ENCODE measurements around the gene KCNMA1.
"Not testable (repeated sequence)": the region's sequence is repeated elsewhere in the genome, so short reads cannot be mapped to it uniquely, and the experiment has no call there.

KCNMA1 gene

DNA sequence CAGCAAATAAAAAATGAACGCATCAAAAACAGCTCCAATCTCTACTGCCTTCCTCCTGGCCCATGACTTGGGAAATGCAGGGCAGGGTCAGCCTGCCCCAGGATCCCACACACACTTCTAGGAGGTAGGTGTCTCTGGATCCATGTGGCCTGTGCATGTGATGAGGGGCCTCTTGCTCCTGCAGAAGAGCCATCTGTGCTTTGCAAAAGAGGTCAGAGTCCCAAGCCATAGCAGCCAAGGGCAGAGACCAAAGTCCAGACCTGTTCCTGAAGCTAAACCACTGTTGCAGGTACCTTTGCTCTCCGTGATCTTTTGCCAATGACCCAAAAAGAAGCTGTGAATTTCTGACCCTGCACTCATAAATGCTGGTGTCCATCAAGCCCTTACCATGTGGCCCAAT is 57.1 kb downstream of the KCNMA1 start:
- no peak for DNase-seq

DNA sequence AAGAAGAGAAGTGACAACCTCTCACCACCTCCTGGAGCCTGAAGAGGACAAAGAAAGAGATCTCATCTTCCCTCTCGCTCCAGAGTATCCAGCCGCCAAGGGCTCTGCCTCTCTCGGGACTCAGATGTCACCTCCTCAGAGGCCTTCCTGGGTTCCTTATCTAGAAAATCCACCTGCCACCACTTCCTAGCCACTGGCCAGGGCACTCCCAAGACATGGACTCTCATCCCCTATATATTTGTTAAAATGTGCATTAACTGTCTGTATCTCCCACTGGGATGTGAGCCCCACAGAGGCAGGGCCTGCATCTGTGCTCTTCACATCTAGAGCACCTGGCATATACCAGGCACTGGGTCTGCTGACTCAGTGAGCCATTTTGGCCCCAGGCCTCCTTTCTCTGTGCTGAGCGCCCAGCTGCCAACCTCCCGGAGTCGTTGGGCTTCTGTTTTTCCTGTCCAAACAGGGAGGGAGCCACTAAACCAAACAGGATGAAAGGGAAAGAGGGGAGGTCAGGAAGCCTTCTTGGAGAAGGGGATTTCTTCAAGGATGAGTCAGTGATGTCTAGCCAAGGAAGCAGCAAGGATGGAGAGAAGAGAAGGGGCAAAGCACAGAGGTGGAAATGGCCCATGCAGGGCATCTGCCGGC is 58.9 kb downstream of the KCNMA1 start:
- no peak for DNase-seq

DNA sequence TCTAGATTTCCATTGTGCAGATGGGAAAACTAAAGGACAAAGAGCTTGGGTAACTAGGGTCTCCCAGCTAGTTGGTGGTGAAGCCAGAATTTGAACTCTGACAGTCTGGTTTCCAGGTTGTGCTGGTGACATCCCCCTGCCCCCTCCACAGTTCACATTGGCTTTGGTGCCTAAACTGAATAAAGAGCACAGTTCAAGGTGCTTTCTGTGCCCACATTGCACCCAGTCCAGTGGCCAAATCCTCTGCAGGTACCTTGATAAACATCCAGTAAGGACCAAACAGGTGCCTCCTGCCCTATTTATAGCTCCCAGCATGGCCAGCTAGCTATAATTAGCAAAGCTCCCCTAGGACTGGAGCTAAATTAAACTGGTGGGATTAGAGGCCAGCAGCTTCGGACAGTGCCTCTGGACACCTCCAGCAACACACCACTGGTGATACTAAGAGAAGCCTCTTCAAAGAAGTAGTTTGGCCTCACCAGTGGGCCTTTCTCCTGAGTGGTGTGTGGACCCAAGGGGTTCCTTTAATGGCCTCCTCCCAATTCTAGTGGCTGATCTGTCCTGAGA is 59.9 kb downstream of the KCNMA1 start:
- DNase-seq = no peak

DNA sequence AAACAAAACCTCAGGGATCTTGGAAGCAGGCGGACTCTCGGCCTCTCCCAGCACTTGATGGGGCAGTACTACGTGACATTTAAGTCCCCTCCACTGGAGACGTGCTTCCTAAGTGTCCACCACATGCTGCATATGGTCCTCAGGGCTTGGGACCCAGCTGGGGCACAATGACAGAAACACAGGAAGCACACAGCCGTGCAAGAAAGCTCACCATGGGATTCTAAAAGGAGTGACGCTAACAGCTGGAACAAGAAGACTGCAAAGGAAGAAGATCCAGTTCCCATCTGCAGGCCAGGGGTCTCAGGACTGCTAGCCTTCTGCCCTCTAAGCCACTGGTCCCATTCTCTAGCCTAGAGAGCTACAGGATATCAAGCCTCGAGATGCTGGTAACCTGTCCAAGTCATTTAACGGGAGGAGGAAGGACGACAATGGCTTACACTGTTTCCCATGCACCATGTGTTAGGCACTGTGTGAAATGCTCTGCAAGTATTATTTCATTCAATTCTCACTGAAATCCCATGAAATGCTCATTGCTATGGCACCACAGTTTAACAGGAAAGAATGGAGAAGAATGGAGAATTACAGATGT is 61.1 kb downstream of the KCNMA1 start:
- no peak for DNase-seq

DNA sequence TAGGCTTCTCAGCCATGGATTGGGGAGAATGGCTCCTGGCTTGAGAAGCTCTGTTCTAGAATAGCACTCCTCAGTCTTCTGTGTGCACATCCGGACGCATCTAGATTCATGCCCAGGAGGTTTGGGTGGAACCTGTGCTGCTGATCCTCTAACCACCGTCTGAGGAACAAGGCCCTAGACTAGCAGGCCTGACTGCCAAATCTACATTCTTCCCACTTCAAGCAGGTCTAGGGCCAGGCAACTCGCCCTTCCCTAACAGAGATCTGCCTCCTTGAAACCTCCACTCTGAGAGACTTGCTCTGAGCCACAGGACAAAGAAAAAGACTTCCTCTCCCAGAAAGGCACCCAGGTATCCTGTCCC is 61.6 kb downstream of the KCNMA1 start:
- no peak for DNase-seq

DNA sequence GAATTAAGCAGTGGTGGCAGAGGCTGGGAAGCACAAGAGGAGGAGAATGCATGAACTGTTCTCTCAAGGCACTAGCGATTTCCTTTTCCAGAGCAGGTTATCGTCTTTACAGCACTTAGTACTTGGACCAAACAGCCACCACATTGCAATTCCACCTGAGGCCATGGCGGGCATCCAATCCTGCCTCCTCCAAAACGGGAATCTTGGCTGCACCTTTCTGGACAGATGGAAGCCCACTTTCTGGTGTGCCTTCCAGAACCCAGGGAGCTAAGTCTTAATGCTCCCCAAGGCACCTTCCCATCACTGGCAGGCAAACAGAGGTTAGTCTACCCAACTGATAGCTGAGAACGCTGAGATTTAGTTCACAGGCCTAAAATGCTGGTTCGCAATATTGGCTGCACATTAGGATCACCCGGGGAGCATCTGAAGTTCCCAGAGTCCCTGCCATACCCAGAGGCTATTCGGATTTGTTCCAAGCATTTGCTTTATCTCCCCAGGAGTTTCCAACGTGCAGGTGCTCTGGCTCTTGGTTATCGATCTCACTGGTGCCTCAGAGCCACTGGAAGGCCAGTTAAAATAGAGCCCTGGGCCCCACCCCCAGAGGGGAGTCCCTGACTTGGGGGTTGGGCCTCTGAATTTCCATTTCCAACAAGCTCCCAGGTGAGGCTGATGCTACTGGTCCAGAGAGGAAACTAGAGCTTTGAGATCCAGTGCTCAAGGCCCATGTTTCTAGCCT is 62.2 kb downstream of the KCNMA1 start:
- DNase-seq = no peak

DNA sequence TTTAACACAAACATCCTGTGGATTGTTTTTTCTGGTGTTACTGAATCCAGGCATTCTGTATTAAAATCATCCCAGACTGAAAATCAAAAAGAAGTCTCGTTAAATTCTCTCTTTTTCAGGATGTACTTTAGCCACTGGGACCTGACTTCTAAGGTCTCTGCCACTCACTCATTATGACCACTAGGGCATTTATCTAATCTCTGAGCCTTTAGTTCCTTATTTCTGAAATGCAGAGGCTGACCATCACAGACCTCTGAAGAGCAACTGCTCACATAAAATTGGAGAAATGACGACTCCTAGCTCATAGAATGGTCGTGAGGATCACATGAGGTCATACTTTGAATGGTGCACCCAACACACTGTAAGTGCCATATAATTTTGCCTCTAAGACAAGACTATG is 63.2 kb downstream of the KCNMA1 start:
- DNase-seq = no peak

DNA sequence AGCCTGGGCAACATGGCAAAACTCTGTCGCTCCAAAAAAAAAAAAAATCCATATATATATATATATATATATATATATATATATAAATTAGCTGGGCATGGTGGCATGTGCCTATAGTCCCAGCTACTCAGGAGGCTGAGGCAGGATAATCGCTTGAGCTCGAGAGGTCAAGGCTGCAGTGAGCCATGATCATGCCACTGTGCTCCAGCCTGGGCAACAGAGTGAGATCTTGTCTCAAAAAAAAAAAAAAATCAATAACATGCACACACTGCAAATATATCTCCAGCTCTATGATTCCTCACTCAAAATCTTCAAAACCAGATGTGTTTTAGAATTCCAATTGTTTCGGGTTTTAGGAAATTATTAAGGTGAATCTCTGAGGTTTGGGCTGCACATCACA is 65.1 kb downstream of the KCNMA1 start:
- DNase-seq = not testable (repeated sequence)

DNA sequence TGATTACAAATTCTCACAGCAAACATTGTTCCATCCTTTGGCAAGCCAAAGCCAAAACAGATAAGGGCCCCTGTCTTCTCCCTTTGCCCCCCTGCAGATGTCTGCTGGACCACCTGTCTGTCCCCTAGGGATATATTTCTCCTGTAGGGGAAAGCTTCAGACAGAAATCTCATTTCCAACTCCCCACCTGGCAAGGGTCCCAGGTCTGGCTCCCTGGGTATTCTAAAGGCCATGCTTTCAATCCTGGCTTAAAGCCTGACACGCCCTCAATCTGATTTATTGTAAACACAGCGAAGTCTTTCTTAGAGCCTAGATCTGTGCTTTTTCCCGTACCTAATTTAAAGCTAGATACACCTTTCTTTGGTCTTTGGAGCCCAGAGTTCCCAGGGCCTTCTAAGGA is 66.1 kb downstream of the KCNMA1 start:
- DNase-seq = no peak

DNA sequence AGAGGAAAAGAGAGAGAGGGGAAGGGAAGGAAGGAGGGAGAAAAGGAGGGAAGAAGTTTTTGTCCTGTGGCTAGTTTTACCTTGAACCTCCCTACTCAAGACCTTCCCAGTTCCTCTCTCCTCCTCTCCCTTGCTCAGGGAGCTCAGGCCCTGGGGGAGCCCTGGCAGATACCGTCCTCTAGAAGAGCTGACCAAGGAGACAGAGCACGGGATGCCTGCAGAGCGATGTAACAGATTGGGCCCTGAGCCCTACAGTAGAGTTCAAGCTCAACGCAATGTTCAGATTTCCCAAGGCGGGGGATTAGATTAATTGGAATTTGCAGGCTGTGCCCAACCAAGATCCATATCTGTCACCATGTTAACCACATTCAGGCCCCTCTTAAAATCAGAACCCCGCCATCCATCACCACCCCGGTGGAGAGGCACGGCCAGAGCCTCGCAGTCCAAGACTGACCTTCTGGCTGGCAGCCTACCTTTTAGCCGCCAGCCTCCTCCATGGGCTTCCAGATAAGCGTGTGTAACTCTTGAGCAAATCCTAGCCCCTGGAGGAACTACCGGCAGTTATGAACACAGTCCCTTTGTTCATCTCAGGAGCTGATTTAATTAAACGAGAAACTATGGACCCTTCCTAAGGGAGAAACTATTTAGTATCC is 70.6 kb downstream of the KCNMA1 start:
- DNase-seq = no peak

DNA sequence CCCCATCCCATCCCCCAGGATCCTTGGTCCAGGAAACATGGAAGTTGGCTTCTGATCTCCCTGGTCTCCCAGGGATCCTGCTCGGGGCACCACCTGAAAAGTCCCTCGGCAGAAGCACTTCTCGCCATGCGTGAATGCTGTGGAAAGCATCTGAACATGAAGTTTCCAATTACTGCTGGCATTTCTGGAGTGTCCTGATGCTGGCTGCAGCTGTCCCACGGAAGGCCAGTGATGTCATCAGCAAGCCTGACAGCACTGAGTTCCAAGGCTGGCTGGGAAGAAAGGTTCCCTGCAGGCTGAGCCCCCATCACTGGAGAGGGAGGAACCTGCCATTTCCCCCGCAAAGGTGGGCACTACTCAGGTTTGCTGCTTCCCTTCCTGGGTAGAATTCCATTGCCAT is 71.4 kb downstream of the KCNMA1 start:
- DNase-seq = no peak

DNA sequence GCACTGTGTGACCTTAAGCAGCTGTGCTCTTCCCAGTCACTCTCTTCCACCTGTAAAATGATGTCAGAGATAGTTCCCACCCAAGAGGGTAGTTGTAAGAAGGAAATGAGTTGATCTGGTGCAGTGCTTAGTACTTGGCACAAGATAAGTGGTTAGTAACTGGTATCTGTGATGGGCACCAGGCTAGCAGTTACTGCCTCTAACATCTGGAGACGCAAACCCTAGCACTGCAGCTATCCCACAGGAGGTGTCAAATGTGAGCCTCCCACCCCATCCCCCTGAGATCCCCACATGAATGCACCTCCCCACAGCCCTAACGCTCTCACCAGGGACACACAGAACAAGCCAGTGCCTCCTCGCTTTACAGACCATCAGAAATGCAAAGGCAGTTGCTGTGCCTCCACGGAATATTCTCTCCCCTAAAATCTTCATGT is 72.0 kb downstream of the KCNMA1 start:
- no peak for DNase-seq

DNA sequence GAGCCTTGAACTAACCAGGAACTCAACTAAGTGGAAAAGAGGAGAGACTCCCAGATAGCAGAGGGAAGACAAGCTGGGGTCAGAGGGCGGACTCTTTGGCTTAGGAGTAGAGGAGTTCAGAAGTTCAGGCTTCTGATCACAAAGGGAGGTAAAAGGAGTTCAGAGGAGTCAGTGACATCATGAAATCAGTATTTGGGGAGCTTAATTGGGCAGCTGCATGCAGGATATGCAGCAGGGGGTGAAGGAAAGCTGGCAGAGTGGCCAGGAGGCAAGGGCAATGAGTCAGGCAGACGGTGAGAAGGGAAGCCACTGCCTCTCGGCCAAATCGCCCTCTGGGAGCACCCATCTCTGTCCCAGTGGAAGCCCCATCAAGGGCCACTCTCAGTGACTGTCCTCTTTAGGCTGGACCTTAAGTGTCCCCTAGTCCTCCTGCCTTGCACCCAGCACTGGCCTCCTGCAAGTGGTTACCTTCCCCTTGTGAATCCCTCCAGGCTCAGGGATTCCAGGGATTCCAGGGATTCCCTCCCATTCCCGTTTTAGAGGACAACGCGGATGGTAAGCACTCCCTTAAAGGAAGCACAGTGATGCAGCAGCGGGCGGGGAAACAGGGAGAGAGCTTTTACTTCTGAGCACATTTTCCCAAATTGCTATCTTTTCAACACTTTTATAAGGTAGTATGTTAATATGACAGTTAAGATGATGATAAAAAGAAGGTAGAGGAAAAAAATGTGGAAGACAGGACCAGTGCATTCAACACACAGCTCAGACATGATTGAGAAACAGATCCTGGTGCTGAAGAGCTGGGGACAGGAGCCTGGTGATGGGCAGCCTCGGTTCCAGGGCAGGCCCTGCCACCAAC is 72.6 kb downstream of the KCNMA1 start:
- DNase-seq = no peak

DNA sequence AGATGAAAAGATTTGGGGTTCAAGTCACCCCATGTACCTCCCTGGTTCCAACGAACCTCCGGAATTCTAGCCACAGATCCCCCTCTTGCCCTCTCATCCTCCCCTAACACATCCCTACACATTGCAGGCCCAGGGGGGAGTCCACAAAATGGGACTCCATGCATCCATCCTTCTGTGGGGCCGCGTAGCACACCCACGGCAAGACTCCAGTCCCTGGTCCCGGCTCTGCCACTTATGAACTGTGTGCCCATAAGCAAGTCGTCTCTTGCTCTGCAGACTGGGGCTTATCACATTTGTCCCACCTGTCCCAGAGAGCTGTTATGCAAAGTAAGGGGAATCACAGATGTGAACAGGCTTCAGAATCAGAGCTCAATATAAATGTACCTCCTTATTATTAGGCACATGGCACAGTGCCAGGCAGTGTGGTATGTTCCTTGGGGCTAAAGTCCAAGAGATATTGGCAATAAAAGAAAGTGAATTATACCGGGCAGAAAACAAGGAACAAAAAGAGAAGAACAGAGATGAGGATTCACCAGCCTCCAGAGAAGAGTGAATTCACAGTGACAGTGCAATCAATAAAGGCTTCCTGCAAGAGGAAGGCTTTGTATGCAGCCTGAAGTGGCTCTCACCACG is 73.9 kb downstream of the KCNMA1 start:
- no peak for DNase-seq

DNA sequence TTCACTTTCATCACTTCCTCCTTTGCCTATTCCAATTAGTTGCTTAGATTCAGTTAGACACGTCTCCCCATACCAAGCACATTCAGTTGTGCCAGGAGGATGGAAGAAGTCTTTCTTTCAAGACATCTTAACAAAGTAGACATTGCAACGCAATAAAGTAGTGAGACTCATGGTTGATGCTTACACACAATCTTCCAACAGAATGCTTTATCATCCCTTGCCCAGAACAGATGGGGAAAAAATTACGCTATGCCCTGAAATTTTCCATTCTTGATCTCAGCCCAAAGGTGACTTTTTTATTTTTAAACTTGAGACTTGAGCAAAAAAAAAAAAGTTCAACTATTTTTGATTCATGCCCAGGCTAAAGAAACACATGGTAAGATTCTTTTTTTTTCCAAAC is 74.9 kb downstream of the KCNMA1 start:
- DNase-seq = no peak

DNA sequence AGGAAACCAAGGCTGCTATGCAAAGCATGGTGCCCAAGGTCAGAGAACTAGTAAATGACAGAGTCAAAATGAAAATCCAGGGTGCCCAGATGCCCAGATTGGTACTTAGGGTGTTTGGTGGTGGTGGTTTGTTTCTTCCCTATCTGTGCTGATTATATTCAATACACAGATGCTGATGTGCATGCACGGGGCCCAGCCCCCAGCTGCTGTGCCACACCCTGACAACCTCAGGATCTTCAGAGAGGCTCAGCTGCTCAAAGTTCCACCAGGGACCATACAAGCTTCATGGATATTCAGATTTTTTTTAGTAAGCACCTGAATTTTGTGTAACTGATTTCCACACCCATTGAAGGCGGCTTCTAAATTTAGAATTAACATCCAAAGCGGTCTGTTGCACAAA is 75.6 kb downstream of the KCNMA1 start:
- DNase-seq = no peak

DNA sequence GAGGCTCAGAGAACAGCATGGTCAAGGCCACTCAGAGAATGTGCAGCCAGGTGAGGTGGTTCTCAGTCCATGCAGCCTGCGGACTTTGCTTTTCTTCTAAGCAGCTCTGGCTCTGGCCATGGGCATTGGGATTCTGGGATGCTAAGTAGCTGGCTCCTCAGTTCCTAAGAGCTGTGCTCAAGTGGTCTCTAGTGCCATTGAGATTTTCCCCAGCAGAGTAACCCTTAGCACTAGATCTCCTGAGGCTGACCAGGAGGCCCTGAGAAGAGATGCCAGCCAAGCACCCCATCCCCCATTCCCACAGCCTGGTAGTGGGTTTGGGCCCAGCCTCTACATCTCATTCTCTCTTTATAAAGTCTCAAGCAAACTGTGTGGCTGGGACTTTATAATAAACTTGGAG is 77.1 kb downstream of the KCNMA1 start:
- no peak for DNase-seq

DNA sequence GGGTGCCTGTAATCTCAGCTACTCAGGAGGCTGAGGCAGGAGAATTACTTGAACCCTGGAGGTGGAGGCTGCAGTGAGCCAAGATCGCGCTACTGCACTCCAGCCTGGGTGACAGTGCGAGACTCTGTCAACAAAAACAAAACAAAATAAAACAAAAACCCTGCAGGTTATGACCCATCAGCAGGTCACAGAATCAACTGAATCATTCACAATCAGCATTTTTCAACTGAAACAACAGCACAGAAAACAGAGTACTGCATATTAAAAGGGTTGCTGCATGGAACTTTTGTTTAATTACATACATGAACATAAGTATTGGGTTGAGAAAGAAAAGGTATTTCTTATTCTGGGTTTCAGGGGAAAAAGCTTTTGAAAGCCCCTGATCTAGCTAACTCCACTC is 77.6 kb downstream of the KCNMA1 start:
- no peak for DNase-seq

DNA sequence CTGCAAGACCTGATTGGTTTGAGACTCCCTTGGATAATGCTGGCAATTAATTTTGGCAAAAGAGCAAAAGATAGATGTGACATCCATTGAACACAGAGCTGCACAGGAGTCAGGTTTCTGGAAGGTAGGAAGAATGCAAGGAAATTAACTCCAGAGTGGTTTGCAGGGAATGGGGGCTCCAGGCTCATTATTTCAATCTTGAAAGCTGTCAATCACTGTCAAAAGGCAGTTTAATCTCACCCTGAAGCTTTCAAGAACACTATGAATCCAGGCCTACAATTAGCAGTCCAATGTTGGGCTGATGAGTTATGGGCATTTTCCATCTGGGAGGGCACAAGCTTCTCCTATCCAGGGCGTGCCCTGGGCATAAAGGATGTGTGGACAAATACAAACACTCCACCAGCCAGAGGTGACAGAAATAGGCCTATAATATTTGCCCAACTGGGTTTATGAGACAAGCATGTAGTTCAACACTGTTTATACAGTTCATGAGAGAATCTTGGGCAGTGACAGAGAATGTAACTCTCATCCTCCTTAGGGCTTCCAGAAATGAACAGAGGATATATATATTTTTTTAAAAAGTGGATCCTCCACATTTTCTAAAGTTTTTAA is 80.5 kb downstream of the KCNMA1 start:
- DNase-seq = no peak

DNA sequence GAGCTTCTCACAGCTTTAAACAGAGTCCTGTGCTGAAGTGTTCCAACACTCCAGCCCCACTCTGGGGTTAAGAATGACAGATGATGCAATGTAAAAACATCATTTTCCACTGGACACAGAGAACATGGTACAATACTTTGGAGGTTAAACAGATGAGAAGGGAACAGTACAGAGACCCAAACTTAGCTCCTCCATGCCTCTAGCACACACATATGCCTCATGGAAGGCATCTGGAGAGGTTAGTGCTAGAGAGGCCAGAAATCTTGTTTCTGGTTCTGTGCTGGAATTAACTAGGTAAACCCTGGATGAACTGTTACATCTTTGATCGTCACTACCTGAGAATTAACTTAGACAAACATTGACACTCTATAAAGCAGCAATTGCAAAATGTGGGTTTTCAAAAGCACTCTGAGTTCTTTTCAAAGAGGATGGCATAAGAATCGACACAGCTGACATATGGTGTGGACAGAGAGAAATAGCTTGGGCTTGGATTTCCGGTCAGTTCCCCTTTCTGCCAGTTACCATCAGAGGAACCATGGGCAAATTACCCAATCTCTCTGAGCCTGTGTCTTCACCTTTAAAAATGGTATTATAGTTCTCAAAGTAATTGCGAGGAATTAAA is 81.9 kb downstream of the KCNMA1 start:
- no peak for DNase-seq

DNA sequence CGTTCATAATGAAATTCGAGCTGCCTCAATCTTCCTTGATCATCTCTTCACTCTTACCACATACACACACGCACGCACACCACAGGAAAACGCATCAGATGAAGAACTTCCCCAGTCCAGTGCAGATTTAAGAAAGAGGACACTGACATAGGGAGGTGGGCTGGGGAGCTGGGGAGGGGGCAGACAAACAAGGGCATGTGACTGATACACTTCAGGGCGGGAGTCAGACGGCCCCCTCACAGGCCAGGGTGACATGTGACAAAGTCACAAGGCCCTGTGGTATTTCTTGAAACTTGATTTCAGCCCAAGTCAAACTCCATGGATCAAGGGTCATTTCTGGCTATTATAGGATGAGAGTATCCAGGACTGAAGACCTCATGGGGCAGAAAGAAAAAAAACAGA is 82.6 kb downstream of the KCNMA1 start:
- DNase-seq = no peak

Data from activated T-cell treated with anti-CD3 and anti-CD28 coated beads for 4 hours (primary cell).